NCI-H2196 (cell line): Measurements from ENCODE around the gene POLR3H.

Experiments used
- DNase-seq: peaks from one replicate; lab custom pipeline; 2025; ENCODE audit not compliant: unreplicated experiment; lab: John Stamatoyannopoulos, UW

The POLR3H gene

DNA sequence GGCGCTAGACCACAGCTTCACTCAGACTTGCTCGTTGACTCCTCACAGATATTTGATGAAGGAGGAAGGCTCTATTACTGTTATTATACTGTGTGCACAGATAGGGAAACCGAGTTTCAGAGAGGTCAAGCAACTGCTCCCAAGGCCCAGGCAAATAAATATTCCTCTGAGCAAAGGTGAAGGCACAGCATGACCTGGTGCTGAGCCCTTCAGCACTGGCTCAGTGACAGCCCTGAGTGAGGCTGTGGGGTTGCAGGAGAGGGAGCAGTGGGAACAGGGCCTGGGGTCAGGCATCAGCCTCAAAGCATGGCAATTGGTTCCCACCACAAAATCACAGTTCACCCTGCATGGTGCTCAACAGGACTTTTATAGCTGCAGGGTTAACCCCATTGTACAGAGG is 7.1 kb downstream of the POLR3H start:
- DNase-seq, result no peak

GRCh38 chr22:41535244-41535643 is 9.0 kb downstream of the POLR3H start:
- peak; percentile 16 for DNase-seq

DNA sequence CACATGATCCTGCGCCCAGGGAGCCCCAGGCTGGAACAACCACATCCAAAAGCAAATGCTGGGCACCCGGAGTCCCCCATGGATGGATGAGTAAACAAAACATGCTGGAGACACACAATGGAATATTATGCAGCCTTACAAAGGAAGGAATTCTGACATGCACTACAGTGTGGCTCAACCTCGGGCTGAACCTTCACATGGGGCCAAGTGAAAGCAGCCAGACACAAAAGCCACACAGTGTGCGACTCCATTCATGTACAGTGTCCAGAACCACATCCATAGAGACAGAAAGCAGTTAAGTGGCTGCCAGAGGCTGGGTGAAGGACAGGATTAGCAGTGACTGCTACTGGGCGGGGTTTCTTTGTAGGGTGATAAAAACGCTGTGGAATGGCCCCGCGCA is 10.1 kb downstream of the POLR3H start:
- no peak for DNase-seq

DNA sequence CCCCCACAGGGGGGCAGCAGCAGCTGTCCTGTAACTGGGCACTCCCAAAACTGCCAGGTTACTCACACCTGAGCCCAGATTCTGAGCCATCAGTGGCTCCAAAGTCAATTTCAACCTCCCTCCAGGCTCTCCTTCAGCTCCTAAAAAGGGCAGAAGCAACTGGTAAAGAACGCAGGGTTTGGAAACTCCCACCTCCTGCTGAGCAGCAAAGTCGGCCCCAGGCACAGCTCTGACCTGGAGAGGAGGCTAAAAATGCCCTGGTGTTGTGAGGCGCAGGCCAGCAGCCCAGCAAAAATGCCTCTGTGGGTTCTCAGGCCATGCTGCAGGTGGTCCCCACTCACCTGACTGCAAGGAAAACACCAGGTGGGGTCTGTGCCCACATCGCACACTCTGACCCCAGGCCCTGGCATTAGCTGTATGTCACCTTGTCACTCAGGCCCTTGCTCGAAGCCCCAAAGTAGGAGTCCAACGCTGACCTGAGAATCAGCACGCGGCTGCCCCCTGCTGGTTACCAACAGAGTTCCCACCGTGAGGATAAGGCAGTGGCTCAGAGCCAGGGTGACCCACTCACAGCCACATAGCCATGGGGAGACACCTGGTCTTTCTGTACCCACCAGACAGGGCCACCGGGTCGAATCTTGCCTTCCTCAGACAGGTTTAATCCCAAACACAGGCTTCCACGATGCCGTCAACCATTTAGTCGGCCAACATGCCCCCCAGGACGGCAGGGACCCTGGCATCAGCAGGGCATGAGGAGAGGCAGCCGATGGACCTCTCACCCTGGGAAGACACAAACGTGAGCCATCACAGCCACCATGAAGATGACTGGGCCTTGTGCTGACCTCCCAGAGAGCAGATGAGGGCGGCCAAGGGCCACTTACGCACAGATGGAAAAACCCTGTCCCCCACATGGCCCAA is 11.1 kb downstream of the POLR3H start:
- peak; percentile 67 for DNase-seq

DNA sequence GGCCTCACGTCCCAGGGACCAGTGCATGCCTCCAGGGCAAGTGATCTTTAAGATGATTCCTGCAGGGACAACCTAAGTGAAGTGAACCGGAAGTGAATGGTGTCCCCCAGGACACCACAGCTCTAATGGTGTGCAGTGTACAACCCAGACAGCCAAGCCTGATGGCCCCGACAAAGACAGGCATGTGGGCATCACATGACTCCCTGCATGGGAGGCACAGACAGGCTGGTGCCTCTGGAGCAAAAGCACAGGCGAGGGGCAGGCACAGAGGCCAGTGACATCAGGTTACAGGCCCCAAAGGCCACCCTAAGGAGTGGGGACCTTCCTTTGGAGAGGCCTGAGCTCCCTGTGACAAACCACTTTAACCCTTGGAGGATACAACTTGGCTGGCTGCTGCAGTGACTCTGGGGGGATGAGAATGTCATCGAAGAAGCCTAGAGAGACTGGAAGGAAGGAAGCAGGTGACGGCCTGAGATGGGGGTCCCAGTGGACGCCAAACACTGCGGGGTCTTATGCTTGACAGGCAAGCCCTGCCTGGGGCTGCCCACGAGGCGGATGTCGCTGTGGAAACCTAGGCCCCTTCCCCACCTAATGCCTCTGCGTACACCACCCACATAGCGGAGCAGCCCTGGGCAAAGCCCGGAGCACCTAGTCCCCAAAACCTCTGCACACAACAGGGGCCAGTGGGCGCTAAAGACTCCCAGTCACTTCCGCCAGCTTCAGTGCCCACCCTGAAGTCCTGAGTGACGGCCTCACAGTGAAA is 12.4 kb downstream of the POLR3H start:
- DNase-seq, result no peak

DNA sequence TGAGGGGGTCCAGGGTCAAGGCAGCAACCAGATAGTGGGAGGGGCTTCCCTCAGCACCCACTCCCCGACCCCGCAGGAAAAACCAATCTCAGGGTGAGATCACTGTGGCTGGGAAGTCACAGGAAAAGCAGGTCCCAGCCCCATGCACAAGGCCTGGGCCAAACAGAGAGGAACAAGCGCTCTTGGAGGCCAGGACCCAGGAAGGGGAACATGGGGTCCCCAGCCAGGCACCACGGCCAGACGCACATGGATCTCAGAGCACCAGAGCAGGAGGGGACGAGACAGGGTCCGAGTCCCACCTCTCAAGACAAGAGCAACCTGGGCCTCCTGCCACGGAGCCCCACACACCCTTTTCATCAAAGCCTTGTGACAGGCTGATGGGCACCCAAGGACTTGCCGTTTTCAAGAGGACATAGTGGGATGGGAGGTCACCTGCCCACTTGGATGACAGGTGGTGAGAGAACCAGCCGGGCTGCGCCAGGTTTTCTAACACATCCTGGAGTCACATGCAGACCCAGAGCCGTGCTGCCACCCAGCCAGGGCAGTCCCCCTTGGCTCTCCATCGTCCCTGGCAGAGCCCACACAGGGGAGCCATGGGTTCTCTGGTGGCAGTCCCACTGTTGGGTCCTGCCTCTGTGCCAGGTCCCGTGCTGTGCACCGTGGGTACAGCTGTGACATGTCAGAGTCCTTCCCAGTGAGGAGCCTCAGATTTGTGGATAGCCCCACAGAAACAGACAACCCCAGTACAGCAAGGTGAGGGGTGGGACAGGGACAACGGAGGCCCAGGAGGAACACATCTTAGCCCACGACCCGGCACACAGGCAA is 13.2 kb downstream of the POLR3H start:
- no peak for DNase-seq

- DNase-seq, result no peak
Measured at GRCh38 chr22:41528938-41529561, 15.2 kb downstream of the POLR3H start.

- no peak for DNase-seq
Measured at GRCh38 chr22:41528132-41528766, 16.0 kb downstream of the POLR3H start.

DNA sequence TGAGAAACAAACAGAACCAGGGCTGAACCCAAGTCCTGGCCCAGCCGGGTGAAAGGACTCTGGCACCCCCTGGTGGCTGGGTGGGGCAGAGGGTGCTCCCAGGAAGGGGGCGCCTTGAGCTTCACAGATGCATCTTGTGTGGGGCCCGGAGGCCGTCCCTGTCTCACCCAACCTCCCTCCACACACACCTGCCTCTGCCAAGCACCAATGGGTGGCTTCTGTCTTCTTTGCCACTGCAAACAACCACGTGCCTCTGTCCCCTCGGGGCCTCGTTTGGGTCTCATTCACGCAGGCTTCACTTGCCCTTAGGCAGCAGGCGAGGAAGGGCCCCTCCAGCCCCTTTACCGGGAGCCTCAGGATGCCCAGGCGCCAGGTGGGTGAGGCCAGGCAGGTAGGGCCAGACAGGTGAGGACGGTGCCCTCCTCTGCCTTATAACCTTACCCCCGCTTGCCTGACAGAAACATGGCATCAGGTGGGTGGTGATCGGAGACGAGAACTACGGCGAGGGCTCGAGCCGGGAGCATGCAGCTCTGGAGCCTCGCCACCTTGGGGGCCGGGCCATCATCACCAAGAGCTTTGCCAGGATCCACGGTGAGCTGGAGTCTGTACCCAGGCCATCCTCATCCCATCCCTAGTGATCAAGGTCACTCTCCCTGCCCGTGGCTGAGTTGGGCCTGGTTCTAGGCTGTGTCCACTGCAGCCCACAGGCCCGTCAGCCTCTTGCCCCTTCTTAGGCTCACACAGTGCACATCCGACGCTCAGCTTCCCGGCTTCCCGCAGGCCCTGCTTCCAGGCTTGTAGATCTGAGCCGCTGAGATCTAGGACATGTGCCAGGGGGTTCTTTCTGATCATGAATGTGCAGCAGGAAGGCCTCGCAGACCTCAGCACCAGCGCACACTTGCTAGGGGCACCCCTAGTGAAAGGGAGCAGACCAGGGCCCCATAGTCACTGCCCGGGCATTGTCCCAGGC is 17.2 kb downstream of the POLR3H start:
- peak; percentile 32 for DNase-seq

GRCh38 chr22:41526226-41526829 is 17.9 kb downstream of the POLR3H start:
- no peak for DNase-seq

DNA sequence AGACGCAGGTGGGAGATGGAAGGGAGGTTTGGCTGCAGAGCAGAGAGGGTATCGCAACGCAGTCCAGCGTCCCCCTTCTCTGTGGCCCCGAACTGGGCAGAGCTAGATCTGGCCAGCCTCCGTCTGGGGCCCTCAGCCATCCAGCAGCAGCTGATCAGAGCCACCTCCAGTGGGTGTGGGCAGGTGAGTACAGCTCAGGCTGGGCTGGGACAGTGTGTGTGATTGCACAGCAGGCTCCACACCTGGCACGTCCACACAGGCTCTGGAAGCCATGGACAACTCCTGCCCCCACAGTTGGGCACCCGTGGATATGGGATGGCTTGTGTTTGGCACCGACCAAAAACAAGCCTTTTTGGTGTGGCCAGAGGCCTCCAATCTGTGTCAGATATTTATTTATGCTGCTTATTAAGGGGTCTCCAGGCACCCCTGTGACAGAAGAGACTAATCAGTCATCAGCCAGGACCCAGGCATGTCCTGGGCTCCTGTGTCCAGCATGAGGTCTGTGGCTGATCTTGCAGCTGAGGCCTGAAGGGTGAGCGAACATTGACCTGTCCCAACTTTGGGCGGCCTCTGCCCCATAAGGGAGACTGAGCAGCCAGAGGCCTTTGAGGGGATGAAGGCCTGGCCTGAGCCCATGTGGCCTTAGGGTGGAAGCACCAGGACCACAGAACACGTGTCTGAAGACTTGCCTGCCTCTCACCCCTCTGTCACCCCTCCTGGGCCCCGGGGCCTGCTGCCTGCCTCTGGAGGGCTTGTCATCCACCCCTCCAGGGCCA is 18.6 kb downstream of the POLR3H start:
- no peak for DNase-seq

DNA sequence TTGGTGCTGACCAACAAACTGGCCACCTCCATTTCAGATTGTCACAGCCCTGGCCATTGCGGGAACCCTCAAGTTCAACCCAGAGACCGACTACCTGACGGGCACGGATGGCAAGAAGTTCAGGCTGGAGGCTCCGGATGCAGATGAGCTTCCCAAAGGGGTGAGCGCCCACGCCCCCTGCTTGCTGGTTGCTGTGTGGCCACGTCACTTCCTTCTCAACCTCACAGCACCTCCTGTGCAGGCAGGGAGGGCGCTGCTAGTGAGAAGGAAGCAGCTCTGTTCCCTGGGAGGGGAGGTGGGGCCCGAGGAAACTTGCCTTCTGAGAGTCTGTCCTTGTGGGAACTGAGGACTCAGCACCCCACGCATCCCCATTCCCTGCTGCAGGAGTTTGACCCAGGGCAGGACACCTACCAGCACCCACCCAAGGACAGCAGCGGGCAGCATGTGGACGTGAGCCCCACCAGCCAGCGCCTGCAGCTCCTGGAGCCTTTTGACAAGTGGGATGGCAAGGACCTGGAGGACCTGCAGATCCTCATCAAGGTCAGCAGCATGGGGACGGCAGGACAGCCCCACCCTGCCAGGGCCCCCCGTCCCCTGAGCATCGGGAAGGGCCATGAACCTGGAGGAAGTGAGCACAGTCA is 19.3 kb downstream of the POLR3H start:
- DNase-seq, result no peak

GRCh38 chr22:41524251-41524661 is 20.0 kb downstream of the POLR3H start:
- no peak for DNase-seq

DNA sequence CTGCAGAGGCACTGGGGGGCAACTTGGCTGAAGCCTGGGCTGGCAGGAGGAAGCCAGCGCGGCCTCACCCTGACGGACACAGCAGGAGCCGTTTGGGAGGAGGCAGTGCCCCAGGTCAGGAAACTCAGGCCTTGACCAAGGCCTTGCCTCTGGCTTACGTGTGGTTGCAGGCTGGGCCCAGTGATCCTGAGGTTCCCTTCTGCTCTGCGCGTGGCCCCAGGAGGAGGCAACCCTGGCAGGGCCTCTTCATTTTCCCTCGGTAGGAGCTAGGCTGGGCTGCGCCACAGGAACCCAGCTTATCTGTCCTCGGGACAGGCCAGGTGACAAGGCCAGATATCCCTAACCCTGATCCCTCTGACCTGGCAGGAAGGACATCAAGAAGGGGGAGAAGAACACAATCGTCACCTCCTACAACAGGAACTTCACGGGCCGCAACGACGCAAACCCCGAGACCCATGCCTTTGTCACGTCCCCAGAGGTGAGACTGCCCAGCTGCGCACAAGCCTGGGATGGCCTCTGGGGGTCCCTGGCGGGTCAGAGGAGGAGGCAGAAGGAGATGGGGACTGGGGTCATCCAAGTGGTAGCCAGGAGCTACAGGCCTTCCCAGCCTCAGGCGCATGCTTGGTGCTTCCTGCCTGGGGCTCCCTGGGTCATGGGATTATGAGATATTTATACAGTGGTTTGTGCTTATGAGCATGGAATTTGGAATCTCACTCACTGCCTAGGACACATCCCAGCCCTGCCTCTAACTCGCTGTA is 20.6 kb downstream of the POLR3H start:
- no peak for DNase-seq

DNA sequence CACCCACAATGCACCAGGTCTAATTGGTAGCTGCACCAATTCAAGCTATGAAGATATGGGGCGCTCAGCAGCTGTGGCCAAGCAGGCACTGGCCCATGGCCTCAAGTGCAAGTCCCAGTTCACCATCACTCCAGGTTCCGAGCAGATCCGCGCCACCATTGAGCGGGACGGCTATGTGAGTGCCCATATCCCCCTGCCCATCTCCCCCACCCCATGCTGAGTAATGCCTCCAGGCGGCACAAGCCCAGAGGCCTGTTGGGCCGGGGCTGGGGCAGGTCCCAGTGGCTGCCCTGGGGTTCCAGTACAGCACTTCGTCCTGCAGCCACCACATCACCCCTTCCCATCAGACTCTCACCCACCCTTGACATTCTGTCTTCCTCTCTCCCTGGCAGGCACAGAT is 21.5 kb downstream of the POLR3H start:
- no peak for DNase-seq

DNA sequence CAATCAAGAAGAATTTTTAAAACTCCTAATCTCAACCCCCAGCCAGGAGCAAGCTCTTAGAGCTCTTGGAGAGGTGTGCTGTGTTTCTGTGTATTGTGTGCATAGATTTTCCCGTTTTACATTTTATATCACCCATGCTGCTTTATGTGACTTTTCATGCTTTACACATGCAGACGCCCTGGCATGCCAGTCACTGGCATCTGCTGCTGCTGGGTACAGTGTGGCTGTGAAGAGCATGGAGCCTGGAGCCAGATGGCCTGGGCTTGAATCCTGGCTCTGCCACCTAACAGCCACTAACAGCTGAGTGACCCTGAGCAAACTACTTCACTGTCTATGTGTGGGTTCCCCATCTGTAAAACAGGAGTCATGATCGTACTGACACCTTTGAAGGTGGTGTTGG is 23.1 kb downstream of the POLR3H start:
- DNase-seq, result no peak

- DNase-seq, result no peak
Measured at GRCh38 chr22:41518048-41518347, 26.3 kb downstream of the POLR3H start.
